HG03521 (cell line): ENCODE data around the gene AGER.

Source experiments
- ATAC-seq: cut with Tn5 transposase; IDR thresholded peaks from one replicate; pipeline ENCODE4 v1.9.1; 2021; ENCODE audit warnings: mild to moderate bottlenecking, moderate library complexity; ENCODE audit not compliant: unreplicated experiment

AGER gene

DNA sequence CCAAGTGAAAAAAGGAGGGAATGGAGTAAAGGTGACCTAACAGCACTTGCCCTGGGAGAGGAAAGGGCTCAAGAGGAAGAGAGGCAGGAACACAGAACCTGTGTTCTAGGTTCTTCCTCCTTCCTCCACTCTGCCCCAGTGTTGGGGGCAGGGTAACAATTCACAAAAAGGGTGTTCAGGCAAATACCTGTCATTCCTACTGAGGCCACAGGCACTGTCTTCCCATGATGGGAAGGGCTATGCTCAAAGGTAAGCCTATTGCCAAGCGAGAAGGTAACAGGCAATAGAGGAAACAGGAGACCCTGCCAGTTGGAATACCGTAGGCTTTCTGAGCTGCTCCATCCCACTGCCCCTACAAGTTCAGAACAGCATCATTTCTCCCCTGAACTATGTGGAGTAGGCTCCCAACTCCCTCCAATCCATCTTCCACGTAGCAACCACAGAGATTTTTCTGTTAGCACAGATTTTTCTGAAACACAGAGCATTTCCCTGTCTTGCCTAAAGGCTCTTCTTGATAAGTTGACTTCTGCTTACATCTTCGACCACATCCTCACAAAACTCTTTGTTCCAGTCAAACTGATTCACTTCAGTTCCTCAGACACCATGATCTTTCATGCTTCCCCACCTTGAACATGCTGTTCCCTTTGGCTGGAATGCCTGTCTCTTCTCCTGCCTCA is 10.9 kb downstream of the AGER start:
- no peak for ATAC-seq

DNA sequence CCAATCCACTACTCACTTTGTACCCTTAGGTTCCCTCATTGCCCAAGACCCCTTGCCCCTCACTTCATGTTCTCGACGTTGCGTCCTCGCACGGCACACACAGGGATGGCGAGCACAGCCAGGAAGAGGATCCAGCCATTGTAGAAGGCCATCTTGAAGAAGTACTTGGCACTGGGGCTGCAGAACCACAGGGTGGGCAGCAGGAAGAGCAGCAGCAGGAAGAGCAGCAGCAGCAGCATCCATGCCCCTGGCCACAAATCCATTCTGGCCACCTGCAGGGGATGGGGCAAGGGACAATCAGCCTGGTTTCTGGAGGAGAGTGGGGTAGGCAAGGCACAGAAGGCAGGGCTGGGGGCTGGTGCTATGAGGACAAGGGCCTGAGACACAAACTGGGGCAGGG is 12.8 kb downstream of the AGER start:
- ATAC-seq = no peak

DNA sequence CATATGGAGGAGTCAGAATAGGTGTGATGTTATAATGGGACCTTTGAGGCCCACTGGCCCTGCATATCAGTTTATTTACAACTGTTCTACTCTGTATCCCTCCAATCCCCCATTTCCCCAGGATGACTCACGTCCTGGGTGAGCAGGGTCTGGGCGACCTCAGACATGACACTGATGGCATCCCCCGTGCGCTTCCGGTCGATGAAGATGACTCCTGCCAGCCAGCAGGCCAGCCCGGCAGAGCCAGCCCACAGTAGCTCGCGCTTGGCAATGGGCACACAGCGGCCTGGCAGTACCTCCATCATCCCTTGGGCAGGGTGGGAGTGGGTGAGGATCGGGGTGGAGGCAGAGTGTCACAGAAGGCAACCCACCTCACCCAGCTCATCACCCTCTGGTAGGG is 13.8 kb downstream of the AGER start:
- ATAC-seq = no peak

DNA sequence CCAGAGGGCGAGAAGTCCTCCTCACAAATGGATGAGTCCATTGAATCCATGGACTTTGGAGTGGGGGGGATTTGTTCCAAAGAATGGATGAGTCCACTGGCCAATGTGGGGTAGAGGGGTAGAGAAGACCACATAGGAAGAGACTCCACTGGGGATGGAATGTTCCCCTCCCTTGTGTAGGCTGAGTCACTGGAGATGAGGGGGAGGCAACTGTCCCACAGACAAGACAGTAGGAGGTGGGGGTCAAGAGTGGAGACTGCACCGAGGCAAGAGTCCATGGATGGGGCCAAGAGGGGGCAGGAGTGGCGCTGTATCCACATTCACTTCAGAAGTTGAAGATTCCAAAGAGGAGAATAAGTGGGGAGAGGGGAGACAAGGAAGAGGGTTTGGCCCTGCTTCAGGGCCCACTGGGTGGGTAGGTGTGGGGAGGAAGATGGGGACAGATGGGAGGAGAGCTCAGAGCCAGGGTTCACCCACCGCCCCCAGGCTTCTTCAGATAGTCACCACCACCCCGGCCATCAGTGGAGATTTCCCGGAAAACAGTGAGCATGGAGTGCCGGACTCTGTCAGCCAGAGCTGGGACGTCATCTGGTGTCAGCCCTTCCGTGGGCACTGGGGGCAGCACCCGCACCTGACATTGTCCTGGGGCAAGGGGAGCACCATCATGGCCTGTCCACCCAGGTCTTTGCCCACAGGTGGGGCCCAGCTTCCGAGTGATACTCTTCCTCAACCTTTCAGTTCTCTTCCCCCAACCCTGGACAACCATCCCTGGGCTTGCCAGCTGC is 15.1 kb downstream of the AGER start:
- ATAC-seq = no peak

DNA sequence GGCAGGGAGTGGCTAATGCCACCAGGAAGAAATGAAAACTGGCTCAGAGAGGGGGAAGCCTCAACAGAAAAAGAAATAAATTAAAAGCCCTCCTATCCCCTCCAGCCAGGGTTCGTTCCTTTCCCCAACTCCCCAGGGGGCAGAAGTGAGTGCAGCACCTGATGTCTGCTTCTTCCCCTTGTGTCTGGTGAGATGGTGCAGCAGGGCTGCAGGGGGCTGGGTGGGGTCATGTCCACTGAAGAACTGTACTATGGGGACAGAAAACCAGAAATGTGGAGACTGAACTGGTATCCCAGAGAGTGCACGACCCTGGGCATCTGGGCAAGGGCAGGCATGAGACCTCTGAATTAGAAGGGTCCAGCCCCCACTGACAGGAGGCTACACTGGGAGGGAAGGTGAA is 15.7 kb downstream of the AGER start:
- no peak for ATAC-seq

DNA sequence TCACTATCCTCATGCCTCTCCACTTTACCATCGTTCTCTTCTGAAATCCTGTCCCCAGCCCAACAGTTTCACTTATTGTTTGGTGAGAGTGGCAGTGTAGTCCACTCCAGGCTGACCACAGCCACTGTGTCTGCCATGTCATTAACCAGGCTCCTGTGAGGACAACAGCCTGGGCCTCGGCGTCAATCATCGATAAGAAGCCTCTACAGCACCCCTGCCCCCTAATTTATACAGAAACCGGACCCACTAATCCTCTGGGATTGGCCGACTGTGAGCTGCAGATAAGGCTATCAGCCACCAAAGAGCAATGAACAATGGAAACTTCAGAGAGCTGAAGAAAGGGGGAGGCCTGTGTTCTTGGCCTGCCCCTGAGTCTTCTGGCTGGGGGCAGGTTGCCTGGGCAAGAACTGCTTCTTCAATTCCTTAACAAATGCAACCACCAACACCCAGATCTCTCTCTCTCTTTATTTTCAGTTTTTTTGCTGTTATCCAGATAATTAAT is 16.2 kb downstream of the AGER start:
- ATAC-seq = no peak

DNA sequence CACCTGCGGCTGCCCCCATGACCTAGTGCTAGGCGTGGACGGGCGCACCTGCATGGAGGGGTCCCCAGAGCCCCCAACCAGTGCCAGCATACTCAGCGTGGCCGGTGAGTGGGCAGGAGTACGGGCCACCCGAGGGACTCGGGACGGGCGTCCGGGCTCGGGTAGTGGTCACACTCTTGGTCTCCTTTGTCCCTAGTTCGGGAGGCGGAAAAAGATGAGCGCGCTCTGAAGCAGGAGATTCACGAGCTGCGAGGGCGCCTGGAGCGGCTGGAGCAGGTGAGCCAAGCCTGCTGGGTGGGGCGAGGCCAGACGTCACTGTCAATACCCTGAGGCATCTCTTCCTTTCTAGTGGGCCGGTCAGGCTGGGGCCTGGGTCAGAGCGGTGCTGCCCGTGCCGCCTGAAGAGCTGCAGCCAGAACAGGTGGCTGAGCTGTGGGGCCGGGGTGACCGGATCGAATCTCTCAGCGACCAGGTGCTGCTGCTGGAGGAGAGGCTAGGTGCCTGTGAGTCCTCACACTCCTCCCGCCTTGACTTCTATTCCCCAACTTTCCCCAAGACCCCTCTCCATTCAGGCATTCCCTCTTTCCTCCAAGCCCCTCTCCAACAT is 16.8 kb downstream of the AGER start:
- no peak for ATAC-seq

DNA sequence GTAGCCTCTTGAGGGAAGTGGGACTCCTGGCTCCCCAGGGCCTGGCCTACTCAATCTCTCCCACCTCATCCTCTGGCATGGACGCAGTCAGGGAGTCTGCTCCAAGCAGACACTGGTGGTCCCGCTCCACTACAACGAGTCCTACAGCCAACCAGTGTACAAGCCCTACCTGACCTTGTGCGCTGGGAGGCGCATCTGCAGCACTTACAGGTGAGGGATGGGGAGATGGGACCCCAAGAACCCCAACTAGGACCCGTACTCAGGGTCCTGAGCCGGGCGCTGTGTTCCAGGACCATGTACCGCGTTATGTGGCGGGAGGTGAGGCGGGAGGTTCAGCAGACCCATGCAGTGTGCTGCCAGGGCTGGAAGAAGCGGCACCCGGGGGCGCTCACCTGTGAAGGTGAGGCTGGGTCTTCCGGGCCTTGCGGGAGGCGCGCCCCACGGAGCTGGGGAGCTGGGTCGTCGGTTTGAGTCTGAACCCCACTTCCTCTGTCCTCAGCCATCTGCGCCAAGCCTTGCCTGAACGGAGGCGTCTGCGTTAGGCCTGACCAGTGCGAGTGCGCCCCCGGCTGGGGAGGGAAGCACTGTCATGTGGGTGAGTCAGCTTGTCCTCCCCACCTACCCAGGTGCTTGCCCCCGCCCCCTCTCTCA is 17.5 kb downstream of the AGER start:
- no peak for ATAC-seq

DNA sequence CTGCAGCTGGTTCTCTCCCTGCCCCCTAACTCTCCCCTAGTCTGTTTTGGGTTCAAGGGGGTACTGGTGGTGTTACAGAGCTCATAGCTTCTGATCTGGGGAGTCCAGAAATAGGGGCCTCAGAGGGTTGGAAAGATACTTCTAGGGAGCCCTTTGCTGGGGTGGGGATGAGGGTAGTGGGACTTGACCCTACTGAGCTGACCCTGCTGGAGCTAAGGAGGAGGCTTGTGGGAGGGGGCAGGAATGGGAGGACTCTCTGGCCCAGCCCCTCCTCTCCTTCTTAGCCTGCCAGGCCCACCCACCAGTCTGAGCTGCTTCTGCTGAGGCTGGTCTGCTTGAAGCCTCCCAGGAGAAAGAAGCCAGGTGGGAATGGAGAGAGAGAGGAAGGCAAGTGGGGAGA is 19.8 kb downstream of the AGER start, which contains the start of gene EGFL8:
Gene EGFL8, plus strand, starts transcription at position 301 of the 400 bp plus-strand sequence. CDS start 1,571 bp downstream, outside the sequence.
- ATAC-seq = no peak

DNA sequence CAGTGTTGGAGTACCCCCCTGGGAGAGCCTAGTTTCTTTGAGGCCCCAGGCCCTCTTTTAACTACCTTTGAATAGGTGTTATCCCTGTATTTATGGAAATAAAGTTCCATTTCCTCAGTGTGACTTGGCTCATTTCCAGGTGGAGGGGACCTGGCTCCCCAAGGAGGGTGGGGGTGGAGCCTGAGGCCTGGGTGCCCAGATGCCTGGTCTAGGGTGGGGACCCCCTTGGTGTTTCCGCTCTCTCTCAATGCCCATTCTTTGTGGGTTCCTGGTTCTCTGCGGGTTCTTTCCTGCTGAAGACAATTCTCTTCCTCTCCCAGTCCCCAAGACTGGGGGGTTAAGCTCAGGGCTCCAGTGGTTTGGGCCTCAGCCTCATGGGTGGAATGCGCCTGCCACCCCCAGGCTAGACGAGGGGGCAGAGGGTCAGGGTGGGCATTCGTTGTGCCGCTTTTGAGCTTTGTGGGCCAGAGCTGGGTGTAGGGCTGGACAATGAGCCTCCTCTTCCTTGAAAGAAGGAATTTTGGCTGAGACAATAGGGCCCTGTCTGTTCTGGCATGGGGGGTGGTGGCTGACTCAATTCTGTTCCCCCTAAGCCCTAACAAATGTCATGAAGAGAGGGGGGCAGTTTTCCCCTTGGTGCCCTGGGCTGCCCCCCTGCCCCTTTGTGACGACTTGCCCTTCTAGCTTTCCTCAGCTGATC is 20.3 kb downstream of the AGER start:
- ATAC-seq = no peak

DNA sequence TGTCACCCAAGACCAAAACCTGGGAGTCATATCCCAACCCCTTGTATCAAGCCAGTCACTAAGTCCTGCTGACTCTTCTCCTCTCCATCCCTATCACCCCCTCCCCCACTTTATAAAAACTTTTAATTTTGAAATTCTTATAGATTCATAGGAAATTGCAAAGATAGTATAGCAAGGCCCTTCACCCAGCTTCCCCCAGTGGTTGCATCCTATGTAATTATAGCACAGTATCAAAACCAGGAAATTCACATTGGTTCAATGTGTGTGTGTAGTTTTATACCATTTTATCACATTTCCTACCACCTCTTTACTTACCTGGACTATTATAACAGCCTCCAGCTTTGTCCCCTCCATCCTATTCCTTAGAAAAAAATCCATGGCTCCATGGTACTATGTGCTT is 26.0 kb downstream of the AGER start:
- no peak for ATAC-seq

DNA sequence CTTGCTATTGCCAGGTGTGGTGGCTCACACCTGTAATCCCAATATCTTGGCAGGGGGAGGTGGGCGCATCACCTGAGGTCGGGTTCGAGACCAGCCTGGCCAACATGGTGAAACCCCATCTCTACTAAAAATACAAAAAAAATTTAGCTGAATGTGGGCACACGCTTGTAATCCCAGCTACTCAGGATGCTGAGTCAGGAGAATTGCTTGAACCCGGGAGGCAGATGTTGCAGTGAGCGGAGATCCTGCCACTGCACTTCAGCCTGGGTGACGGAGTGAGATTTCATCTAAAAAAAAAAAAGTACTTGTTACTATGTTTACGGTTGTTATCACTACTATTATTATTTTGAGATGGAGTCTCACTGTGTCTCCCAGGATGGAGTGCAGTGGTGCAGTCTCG is 27.2 kb downstream of the AGER start:
- ATAC-seq = no peak

DNA sequence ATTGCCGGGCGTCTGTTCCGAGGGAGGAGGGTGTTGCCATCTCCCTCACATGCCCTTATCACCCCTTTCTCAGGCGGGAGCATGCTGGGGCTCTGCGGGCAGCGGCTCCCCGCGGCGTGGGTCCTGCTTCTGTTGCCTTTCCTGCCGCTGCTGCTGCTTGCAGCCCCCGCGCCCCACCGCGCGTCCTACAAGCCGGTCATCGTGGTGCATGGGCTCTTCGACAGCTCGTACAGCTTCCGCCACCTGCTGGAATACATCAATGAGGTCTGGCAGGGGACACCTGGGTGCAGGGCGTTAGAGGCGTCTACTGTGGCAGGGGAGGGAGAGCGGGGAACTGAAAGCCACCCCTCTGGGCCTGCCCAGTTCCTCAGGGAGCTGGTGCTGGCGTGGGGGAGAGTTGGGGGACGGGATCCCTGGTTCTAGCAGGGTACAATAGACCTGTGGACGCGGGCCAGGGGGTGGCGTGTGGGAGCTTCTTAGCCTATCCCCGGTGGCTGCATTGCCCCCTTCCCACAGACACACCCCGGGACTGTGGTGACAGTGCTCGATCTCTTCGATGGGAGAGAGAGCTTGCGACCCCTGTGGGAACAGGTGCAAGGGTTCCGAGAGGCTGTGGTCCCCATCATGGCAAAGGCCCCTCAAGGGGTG is 29.4 kb downstream of the AGER start:
- ATAC-seq = peak; percentile 50

DNA sequence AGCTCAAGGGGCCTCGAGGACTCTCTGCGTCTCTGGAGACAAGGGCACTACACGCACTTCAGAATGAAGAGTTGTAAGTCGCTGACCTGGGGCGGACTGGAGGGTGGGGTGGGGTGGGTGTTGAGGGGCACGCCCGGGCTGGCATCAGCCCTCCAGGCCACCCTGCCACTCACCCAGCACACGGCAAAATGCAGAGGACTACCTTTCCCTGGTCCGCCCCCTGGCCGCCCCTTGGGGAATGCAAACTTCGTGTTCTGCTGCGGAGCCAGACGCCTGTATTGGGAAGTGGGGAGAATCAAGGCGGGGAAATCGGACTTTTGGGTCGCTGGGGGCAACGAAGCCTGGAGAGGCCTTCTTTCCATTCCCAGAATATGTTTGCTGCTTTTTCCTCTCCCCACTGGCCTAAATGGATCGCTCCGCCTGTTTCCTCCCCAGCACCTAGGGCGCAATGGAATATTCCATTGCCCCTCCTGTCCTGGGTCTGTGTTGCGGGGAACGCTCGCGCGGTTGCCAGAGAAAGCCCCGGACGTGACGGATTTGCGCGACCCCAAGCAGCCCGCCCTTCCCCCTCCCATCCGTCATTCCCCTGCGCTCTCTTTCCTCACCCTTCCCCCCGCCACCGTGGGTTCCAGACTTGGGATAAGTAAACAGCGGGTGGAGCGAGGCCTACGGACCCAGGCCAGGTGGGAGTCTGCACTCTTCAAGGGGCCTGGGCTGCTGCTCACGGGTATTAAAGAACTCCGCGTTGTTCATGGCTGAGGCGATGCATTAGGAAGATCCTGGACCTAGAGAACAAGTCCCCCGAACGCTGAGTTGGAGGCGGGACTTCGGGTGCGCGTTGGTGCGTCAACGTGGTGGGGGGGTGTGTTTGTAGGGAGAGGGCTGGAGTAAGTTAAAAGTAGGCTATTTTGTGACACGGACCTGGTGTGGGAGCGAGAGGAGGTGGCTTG is 30.2 kb downstream of the AGER start, which contains the start of gene PPT2:
Gene PPT2, plus strand, starts transcription at position 578 of the 950 bp plus-strand sequence. CDS start 454 bp downstream, outside the sequence.
- ATAC-seq = peak; percentile 24

DNA sequence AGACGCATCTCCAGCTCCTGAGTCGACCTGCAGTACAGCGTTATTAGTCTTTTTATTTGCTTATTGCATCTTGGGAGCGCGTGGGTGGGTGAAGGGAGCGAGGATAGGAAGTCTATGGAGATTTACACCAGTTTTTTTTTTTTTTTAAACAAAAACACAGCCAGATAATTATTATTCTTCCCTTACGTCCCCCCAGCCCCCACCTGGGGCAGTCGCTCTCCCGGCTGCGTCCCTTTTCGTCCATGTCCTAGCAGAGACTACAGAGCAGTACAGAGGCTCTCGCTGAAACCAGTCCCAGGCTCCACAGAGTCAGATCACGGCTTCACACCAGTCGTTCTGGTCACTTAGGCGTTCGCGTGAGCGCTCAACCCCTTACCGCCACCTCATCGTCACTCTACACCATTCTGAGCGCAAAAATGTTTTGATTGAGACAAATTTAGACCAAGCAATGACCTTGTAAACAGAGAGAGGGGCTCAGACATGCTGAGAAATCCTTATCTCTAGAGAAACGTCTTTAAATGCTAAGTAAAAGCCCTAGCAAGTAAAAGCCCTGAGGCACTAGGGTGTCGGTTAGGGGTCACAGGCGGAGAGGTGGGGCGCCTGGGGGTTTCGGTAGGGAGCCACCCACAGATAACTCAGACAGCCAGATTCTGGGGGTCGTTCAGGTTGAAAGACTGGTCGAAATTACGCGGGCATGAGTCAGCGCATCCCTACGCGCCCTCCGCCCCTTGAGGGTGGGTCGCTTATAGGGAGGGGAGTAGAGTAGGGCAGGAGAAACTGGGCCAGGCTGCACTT is 31.1 kb downstream of the AGER start:
- no peak for ATAC-seq

DNA sequence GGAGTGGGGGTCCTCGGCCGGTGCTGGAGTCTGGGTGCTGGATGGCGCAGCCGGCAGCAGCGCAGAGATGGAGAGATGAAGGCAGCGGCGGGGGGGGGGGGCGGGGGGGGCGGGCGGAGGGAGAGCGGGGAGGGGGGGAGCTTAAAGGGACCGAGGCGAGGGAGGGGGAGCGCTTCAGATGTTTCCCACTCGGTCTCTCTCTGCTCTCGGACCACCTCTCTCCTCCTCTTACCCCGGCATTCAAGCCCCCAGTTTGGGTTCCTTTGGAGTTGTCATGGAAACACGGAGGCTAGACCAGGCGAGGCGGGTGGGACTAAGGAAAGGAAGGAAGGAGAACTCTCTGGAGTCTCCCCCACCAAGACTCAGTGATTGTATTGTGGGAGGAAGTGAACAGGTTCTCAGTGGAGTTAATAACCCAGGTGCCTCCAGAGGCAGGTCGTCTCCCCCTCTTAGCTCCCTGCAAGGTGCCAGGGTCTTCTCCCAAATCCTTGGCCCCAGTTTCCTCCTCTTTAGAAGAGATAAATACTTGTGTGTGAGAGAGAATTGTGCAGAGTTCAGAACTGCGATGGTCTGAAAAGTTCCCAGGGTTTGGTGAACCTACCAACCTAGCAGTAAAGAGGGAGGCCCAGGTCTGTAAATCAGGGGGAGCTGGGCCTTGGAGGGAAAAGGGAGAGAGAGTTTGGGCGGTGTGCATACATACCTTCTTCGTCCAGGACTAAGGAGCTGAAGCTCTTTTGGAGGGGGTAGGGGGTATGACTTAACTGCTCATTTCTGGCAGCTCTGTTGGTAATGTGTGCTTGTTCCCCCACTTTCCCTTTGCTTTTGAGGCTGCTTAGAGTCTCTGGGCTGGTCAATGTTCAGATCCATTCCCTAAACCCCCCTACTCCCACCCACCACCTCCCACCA is 31.9 kb downstream of the AGER start, which contains the start of gene PRRT1:
Gene PRRT1, minus strand, starts transcription at position 77 of the 906 bp plus-strand sequence. CDS start 112 bp downstream, outside the sequence.
- no peak for ATAC-seq
